Measurements from ENCODE around the gene AGPAT3.
A peak's percentile ranks its signal among the peaks of the same experiment; 100 is the strongest.
"Not testable (repeated sequence)": the region's sequence is repeated elsewhere in the genome, so short reads cannot be mapped to it uniquely, and the experiment has no call there.

Gene AGPAT3, protein sequence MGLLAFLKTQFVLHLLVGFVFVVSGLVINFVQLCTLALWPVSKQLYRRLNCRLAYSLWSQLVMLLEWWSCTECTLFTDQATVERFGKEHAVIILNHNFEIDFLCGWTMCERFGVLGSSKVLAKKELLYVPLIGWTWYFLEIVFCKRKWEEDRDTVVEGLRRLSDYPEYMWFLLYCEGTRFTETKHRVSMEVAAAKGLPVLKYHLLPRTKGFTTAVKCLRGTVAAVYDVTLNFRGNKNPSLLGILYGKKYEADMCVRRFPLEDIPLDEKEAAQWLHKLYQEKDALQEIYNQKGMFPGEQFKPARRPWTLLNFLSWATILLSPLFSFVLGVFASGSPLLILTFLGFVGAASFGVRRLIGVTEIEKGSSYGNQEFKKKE
- total RNA-seq, result 86.4 to 155 (median 127) reads per million in 18 experiments

DNA sequence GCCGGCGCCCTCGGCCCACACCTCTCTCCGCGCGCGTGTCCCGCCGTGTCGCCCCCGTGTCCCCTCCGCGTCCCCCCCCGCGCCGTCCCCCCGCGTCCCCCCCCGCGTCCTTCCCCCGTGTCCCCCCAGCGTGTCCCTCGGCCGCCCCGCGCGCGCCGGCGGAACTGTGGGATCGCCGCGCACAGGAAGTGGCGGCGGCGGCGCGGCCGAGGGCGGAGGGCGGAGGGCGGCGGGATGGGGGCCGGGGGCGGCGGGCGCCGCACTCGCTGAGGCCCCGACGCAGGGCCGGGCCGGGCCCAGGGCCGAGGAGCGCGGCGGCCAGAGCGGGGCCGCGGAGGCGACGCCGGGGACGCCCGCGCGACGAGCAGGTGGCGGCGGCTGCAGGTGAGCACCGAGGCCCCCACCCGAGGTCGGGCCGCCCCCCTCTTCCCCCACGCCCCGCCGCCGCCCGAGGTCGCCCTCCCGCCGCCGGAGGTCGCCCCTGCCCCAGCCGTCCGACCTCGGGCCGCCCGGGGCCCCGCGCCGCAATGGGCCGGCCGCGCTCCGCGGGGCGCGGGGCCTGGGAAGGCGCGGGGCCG, at the start of gene AGPAT3:
Gene AGPAT3 (plus strand): TSS at position 262 of the 578 bp plus-strand sequence. CDS start 94,459 bp downstream, outside the sequence.
- peak; percentile 12 to 48 for DNase-seq

DNA sequence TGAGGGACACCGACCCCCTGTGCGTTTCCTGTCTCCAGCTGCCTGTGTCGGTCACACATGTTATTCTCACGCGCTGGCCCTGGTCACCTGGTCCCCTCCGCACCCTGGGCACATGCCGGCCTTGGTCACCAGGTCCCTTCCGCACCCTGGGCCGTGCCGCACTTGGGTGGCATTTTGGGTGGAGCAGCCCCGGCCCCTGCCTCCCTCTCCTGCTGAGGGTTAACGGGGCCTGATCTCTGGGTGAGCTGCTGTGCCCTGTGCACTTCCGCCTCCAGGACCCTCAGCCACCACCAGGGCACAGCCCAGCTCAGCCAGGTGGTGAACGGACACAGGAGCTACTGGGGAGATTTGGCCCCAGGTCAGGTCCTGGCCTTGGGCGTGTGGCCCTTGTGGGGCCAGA, 49.0 kb upstream of the AGPAT3 start:
- no peak for DNase-seq

DNA sequence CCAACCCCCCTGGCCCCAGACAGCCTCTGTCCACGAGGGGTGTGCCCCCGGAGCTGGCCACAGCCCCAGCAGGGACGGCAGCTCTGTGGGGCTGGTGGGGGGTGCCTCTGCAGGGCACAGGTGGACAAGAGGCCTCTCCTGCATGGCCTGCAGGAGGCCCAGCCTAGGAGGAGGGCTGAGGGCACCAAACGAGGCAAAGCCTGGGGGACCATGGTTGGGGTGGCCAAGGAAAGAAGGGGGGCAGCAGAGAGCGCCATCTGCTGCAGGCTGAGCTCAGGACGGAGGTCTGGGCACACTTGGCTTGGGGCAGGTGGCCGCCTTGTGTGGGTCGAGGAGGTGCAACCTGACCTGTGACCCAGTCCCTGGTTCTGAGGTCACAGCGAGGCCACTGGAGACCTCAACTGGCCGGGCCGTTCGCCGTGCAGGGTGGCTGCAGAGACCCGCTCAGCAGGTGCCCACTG, 48.4 kb upstream of the AGPAT3 start:
- DNase-seq, result no peak

DNA sequence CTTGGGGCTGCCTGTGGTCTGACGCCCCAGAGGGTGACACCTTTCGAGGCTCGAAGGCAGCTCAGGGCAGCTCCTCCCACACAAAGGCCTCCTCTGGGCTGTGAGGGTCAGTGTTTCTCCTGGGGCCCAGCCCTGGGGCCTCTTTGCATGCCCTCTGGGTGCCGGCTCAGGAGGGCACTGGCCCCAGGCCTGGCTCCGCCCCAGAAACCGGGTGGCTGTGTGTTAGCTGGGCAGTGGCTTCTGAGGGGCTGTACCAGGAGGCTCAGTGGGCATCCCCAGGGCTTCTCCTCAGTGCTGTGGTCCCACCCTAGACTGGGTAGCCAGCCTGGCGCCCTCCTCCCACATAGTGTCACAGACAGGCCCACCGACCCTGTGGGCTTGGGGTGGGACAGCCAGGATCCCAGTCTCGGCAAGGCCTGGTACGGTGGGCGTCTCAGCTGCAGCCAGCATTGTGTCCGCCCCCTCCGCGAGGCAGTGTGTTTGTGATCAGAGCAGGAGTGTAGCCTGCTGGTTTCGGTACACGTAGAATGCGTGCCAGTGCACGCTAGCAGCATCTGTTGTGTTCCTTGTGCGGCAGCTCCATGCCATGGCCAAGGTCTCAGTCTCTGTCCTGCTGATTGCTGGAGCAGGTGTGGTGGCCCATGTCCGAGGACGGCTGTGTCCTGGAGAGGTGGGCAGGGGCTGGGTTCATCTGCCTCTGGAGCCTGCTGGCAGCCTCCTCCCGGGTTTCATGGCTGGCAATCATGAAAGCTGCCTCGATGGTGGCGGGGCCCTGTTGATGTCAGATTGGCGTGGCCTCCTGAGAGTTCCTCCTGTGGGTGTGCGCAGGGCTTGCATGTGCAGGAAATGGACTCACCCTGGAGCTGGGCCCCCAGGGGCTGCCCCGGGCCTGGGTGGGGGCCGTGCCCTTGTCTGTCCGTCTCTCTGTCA, 47.6 kb upstream of the AGPAT3 start:
- DNase-seq, result peak in 1 of 2 donors; percentile 52

DNA sequence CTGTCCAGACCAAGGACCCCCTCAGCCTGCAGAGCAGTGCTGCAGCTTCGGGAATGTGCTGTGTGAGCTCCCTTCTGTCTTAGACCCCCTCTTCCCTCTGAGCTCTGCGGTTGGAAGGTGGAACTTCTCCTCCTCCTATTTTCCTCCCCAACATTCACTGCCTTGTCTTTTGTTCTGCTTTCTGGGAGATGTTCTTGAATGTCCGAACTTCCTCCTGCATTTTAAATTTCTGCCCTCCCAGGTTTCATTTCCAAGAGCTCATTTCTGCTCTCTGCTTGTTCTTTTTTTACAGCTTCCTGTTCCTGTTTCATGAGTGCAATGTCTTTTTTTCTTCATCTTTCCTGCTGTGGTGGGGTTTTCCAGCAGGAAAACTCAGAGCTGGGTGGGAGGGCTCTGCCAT, 46.3 kb upstream of the AGPAT3 start:
- DNase-seq, result peak; percentile 75 to 85

DNA sequence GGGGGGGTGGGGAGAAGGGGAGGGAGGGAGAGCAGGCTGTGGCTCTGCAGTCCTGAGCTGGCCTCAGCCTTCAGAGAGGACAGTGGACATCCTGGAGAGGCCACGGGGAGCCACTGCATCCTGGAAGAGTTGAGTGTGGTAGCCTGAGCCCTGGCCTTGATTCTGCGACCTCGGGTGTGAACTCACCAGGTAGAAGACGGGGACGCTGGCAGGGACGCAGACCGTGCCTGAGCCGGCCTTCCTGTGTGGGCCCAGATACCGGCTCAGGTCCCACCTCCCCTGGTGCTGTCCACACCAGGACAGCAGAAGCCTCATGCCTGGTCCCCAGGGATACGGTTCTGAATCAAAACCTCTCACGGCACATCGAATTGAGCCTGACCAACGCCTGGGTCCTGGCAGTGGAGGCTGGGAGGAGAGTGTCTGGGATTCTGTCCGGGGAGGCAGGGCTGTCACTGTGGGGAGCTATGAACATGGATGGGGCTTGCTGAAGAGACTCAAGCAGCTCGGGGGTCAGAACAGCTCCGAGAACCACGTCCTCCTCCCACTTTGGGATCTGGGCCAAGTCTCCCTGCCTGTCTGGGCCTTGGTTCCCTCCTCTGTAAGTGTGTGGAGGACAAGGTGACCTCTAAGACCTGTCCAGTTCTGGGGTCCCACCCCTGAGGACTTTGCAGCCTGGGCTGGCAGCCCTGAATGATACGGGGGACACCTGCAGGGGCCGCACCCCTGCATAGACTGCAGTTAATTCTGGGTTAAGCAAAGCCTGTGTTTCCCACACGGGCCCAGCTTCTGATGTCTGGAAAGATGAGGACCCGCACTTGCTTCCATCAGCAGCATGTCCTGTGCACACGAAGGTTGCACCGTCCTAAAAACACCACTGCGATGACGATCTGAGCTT, 45.3 kb upstream of the AGPAT3 start:
- no peak for DNase-seq

DNA sequence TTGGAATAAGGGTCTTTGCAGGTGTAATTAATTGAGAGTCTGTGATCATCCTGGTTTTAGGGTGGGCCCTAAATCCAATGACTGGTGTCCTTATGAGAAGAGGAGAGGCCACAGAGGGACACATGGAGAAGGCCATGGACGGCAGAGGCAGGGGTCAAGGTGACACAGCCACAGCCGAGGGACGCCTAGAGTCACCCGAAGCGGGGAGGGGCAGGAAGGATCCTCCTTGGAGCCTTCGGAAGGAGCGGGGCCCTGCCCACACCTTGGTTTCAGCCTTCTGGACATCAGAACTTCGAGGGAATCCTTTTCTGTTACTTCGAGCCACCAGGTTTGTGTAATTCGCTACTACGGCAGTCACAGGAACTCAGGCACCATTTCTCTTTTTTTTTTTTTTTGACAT, 44.6 kb upstream of the AGPAT3 start:
- DNase-seq, result no peak

DNA sequence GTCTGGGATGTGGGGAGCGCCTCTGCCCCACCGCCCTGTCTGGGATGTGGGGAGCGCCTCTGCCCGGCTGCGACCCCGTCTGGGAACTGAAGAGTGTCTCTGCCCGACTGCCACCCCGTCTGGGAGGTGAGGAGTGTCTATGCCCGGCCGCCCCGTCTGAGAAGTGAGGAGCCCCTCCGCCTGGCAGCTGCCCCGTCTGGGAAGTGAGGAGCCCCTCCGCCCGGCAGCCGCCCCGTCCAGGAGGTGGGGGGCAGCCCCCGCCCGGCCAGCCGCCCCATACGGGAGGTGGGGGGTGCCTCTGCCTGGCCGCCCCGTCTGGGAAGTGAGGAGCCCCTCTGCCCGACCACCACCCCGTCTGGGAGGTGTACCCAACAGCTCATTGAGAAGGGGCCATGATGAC, 42.9 kb upstream of the AGPAT3 start:
- DNase-seq, result not testable (repeated sequence)

DNA sequence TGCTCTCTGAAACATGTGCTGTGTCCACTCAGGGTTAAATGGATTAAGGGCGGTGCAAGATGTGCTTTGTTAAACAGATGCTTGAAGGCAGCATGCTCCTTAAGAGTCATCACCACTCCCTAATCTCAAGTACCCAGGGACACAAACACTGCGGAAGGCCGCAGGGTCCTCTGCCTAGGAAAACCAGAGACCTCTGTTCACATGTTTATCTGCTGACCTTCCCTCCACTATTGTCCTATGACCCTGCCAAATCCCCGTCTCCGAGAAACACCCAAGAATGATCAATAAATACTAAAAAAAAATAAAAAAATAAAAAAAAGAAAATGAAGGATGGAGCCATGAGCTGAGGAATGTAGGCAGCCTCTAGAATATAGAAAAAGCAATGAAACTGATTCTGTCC, 42.3 kb upstream of the AGPAT3 start:
- not testable (repeated sequence) for DNase-seq

DNA sequence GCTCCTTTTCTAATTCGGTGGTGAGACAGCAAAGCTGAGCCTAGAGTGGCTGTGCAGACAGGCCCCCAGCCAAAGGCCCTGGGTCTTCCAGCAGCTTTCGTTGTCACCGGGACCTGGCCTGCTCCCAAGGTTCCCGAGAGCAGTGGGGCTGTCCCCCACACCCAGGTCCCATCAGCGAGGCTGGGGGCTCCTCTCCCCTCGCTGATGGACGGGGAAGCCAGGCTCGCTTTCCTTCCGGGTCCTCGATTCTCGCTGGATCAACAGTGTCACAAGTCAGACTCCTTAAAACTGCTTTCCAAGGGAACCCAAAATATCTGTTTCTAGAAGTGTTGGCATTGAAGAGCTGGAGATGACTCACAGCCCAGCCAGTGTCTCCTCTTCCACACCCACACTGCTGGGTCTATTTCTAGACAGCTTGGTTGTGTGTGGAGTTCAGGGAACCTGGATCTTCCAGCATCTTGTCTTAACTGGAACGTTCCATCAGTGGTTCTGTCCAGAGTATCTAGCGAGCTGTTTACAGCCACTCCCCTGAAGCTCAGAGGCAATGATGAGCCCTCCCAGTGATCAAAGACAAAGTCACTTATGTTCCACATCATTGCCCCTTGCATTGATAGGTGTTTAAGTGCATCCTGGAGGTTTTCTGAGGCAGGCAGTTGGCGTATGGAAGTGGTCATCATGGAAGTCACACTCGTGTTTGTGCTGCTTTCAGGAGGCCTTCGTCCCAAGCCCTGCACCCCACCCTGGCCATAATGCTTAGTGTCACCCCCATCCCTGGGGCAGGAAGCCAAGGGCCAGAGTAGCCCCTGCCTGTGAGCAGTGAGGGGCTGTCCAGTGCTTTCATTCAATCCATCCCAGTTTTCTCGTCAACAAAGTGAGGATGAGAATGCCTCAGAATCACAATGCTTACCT, 40.4 kb upstream of the AGPAT3 start:
- peak; percentile 64 to 82 for DNase-seq

DNA sequence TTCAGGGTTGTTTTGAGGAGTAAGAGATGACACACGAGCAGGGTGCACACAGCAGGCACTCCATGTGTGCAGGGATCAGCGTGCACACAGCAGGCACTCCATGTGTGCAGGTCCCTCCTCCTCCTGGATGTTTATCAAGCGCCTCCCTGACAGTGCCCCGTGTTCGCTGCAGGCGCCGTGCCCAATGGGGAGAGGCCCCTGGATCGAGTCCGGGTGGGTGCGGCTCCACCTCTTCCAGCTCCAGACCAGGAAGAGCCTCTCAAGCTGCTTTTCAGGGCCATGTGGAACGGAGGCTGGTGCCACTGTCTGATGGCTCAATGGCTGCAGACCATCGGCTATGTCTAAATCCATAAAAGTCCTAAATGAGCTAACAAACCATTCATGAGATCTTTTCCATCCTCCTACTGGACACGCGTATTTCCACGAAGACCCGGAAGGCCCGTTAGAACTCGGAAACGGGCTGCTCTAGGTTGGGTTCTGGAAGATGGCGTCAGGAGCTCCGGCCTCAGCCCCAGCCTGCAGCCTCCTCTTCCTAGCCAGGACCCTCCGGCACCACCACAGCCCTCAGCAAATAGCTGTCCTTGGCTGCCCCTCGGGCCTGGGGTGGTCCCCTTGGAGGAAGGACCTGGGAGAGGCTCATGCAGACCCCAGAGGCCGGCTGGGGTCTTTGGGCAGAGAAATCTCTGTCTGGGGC, 39.6 kb upstream of the AGPAT3 start:
- DNase-seq, result no peak

DNA sequence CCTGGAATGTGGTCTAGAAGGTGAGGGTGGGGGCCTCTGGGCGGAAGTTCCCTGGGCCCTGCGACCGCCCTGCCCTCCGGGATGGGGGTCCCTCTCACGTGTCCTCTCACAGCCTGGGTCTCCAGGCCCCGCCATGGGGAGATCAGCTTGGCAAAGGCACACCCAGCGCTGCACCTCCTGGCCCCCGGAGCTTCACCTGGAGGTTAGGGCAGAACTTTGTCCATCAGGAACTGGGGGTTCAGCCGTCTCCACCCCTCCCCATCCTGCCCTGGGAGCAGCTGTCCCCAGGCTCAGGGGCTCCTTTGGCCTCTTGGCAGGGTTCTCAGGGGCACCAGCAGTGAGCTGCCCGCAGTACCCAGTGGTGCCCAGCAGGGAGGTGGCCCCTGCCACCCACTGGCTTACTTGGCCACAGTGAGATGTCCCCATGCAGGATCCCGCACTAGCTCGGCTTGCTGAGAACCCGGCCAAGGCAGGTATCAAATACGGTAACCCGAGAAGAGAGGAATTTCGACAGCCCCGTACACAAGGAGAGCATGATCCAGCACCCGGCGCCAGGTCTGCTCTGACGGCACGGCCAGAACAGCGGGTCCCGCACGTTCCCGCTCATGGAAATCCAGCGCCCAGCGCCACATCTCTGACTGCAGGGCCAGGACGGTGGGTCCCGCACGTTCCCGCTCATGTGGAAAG, 38.9 kb upstream of the AGPAT3 start:
- DNase-seq, result no peak

DNA sequence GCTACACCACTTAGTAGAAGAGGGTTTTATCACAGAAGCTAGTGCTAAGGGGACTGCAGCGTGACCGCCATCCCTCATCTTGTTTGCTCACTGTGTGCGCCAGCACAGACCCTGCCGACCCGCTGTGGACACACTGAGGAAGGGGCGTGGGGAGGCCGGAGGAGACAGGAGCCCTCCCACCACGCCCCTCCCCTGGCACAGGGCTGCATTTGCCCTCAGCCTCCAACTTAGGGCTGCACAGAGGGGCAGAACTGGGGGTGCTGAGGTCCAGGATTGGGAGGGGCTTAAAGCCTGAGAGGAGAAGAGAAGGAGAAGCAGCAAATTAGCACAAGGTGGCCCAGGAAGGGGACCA, 38.4 kb upstream of the AGPAT3 start:
- DNase-seq, result no peak

DNA sequence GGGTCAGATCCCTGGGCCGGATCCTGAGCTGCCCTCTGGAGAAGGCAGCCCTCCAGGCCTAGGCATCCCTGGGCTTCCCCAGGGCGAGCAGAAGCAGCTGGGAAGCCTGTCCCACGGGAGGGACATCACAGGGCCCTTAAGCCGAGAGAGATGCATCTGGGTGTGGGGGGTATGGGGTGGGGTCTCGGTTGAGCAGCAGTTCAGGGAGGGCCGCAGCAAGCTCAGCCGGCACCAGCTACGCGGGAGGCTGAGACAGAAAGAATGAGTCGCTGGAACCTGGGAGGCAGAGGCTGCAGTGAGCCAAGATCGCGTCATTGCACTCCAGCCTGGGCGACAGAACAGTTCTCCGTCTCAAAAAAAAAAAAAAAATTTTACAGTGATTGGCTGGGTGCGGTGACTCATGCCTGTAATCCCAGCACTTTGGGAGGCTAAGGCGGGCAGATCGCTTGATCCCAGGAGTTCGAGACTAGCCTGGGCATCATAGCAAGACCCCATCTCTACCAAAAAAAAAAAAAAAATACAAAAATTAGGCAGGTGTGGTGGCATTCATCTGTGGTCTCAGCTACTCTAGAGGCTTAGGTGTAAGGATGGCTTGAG, 37.9 kb upstream of the AGPAT3 start:
- DNase-seq, result no peak

DNA sequence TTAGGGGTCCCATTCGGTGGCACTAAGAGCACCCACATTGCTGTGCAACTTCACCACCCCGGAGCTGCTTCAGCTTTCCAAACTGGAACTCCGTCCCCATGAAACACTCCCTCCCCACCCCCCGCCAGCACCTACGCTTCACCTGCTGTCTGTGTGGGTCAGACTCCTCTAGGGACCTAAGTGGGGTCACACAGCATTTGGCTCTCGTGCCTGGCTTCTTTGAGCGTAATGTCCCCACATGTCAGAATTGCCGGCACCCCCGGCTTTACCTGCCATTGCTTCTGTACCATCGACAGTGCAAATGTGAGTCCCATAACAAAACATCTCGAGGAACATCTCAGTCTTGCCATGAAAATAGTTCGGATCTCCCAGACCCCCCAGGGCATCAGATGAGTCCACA, 35.9 kb upstream of the AGPAT3 start:
- no peak for DNase-seq

DNA sequence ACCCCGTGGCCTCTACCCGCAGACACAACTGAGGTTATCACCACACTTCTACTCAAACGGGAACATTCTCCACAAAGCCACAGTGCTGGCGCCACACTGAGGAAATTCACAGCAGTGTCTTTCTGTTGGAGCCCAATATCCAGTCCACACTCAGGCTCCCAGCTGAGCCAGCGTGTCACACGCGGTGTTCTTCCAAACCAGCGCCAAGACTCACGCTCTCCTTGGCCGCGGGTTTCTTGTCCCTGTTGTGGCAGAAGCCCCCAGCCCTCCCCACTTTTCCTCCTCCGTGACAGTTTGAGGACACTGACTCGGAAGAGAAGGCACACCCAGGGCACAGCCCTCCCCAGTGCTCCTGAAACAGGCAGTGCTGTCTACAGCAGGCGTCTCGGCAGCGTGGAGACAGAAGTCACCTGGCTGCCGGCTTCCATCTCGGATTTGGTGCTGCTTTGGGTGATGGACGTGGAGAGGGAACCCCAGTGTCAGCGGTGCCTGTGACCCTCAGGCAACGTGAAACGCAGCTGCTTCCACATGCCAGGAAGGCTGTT, 35.4 kb upstream of the AGPAT3 start:
- peak; percentile 32 to 68 for DNase-seq

DNA sequence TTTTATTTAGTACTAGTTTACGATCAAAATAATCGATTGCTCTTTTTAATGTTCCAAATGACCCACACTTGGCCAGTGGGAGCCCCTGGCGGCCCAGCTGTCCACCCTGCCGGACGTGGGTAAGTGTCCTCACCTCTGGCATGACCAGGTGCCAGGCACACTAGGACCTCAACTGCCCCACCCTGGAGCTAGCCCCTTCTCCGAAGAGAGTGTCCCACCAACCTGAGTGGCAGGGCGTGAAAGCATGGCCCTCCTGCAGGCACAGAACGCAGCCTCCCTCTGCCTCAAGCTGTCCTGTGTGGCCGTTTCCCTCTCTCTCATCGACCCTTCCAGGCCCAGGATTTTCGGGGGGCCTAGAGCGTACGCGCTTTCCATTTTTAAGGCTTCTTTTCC, 32.9 kb upstream of the AGPAT3 start:
- DNase-seq, result no peak

DNA sequence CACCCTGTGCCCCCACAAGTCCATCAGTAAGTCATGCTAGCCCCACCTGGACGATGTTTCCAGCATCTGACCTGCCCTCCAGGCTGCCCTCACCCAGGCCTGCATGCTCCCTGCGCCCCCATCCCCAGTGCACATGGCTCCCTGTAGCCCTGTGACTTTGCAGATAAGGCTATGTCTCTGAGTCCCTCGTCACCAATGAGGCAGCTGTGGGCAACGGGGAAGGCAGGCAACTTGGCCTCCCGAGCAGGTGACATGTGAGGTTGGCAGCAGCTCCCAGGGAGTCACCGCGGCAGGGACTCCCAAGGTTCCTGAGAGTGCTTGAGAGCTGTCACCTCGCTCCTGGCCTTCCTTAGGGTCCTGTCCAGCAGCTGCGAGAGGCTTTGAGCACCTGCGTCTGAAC, 32.4 kb upstream of the AGPAT3 start:
- DNase-seq, result no peak

All from inflammatory macrophage (primary cell).